NCI-H2227 (cell line): Measurements from ENCODE around the gene CAB39.

Source experiments
- DNase-seq: peaks from one replicate; lab custom pipeline; 2025; ENCODE audit not compliant: unreplicated experiment; lab: John Stamatoyannopoulos, UW

The CAB39 gene

DNA sequence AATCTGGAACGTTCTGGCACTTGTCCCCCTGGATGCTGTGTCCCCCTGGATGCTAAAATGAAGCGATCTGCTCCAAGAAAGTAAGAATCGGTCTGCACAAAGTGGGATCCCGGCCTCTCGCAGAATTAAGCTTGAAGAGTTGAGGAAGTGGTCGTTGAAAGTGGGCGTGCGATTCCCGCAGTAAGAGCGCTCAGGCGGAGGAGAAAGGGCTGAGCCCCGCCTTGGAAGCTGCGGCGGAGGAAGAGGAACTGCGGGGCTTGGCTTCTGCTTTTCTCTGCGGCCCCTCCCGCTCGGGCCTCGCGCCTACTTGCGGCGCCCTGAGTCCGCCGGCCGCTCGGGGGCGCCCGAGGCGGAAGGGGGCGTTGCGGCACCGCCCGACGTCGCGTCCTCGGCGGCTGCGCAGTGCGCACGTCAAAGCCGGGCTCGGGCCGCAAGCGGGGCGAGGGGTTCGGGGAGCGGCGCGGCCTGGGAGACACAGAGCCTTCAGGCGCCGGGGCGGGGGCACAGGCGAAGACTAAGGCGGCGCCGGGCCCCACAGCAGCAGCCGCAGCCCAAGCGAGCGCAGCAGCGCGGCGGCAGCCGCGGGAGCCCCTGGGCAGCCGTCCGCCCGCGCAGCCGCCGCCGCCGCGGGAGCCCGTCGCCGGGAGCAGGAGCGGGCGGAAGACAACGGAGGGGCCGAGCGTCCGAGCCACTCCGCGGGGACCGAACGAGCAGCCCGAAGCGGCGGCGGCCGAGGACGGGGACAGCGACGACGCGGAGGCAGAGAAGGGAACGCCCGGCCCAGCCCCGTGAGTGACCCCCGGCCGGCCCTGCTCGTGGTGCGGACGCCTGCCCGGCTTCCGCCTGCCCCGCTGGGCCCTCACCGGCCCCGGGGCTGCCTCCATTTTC, at the start of gene CAB39:
Gene CAB39 (plus strand): TSS at position 400 of the 888 bp plus-strand sequence. CDS start 47,160 bp downstream, outside the sequence.
- peak; percentile 97 for DNase-seq

DNA sequence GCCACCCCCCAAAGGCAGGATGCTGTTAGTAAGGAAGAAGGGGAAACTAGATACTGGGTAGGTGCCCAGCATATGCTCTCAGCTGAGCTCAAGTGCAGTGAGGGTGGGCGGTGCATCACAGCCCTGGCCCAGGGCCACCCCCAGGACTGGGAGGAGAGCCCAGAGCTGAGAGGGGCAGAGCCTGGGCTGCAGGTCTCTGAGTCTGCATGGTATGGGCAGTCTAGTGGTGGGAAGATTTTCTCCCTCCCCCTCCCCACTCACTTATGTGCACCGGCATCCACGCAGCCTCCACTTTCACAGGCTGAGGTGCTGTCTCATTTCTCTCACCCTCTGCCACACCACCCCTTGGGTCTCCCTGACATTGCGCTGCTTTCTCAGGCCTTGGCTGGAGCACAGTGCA, 48.5 kb upstream of the CAB39 start:
- no peak for DNase-seq

GRCh38 chr2:230664844-230665243, 47.8 kb upstream of the CAB39 start:
- no peak for DNase-seq

DNA sequence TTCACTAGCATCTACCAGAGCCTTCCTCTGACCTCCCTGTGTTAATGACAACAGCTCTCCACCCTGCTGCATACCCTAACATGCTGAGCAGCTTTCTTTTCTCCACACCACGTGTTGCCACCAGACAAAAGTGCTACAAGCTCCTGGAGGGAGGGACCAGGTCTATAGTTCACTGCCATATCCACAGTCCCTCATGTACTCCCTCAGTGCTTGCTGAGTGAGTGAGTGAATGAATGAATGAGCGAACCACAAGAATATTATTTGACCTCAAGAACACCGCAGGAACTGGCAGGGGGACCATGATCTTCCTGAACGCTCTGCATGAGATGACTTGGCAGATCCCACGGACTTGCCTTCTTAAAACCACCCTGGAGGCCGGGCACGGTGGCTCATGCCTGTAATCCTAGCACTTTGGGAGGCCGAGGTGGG, 47.4 kb upstream of the CAB39 start:
- DNase-seq: no peak

- no peak for DNase-seq
Measured at GRCh38 chr2:230666446-230666845, 46.2 kb upstream of the CAB39 start.

- no peak for DNase-seq
Measured at GRCh38 chr2:230666885-230667712, 45.5 kb upstream of the CAB39 start.

GRCh38 chr2:230668184-230668938, 44.3 kb upstream of the CAB39 start:
- DNase-seq: no peak

DNA sequence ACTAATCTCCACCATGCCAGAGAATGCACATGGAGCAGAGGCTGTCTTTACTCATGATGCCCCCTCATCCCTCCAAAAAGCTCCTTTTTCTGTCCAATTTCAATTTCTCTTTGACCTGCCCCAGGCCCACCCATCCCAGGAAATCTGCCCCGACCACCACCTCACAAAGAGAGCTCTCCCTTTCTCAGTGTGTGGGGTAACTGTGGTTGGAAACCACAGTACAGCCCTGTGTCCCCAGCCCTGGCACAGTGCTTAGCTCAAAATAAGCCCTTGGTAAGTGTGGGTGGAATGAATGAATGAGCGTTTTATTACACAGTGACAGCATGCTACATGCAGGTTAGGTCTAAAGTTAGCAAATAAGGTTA, 43.7 kb upstream of the CAB39 start:
- no peak for DNase-seq

DNA sequence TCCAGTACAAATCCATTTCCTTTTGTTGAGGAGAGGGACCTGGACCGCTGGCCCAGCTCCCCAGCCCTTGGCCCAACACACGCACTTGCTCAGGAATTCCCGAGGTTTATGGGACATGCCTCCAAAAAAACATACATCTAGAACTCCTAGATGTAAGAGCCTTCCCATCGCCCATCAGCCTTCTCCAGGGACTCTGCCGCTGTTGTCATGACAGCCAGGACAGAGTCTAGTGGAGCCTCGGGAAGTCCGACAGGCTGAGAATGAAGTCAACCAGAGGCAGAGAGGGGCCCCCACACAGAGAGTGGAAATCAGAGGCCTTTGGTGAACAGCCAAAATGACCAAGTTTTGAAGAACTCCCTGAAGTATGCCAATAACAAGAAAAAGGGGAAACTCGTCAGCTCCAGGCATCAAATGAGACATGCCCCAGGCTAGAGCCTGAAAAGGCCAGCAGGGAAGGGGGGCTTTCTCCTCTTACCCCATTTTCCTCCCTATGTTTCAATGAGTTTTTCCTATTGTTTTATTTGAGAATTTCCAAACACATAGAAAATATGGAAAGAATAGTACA, 43.2 kb upstream of the CAB39 start:
- DNase-seq: no peak

GRCh38 chr2:230671117-230671516, 41.5 kb upstream of the CAB39 start:
- no peak for DNase-seq

DNA sequence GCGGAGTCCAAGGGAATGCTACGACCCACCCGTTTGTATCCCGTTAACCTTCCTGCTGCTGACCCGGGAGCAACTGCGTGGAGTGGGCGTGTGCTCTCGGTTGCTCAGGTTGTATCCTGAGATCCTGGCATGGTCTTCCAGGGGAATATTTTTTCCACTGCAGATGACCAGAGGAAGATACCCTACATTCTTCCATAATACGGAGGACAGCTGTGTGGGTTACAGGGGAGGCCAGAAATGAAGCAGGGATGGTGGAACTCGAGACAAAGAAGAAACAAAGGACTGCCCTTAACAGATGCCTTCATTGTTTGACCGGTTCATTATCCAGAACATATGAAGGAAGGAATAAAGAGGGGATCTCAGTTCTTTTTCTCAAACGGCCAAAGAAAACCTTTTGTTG, 39.8 kb upstream of the CAB39 start:
- DNase-seq: no peak

GRCh38 chr2:230674401-230674800, 38.2 kb upstream of the CAB39 start:
- DNase-seq: no peak

GRCh38 chr2:230674966-230675672, 37.5 kb upstream of the CAB39 start:
- DNase-seq: no peak

GRCh38 chr2:230676546-230676945, 36.1 kb upstream of the CAB39 start:
- no peak for DNase-seq

GRCh38 chr2:230677201-230677946, 35.3 kb upstream of the CAB39 start:
- DNase-seq: no peak

DNA sequence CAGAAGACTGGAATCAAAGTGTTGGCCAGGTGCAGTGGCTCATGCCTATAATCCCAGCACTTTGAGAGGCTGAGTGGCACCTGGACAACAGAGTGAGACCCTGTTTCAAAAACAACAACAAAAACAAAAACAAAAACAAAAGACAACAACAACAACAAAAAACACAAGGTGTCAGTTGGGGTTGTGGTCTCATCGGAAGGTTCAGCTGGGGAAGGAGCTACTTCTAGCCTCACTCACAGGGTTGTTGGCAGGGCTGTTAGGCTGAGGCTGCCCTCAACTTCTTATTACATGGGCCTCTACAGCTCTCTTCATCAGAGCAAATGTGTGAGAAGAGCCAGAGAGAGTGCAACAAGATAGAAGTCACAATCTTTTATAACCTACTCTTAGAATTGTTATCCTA, 34.6 kb upstream of the CAB39 start:
- no peak for DNase-seq

- no peak for DNase-seq
Measured at GRCh38 chr2:230678451-230678850, 34.2 kb upstream of the CAB39 start.

GRCh38 chr2:230680463-230681170, 32.0 kb upstream of the CAB39 start:
- DNase-seq: no peak

- no peak for DNase-seq
Measured at GRCh38 chr2:230681171-230681545, 31.5 kb upstream of the CAB39 start.
